GM12878 (cell line): ENCODE results near the gene ERC1. TPM values are rescaled to one million over a fixed set of nuclear protein-coding genes. Genes with fewer than 3 reads are reported as not detected.

ENCODE experiments used
- ATAC-seq: fragments of 200-7000 bp; cut with Tn5 transposase; 3 replicates; pipeline ENCODE4 v1.9.1; 2020; ENCODE audit warnings: mild to moderate bottlenecking, moderate library complexity
- BruUV-seq: library from RNA; stranded (reverse); fragments of 400-500 nt; replicated peaks from 2 replicates; lab custom pipeline; 2021; lab: Mats Ljungman, UMichigan
- CTCF ChIA-PET: fragments of 300-600 bp; sonication (Branson Sonifier 250); formaldehyde crosslinking; extraction: SDS; loops from one replicate; lab custom pipeline; 2021; ENCODE audit warnings: inconsistent platforms; lab: Yijun Ruan, JAX
- POLR2A ChIA-PET: fragments of 350-600 bp; formaldehyde crosslinking; extraction: SDS; loops from one replicate; lab custom pipeline; 2021; ENCODE audit warnings: inconsistent platforms; lab: Charles Lee
- RAD21 ChIA-PET: fragments of 300-600 bp; sonication (Branson Sonifier 250); formaldehyde crosslinking; loops from one replicate; lab custom pipeline; 2023; ENCODE audit warnings: antibody characterized with exemption; ENCODE audit not compliant: unreplicated experiment; lab: Charles Lee
- SMC1A ChIA-PET: fragments of 300-600 bp; sonication (Branson Sonifier 250); formaldehyde crosslinking; loops from one replicate; lab custom pipeline; 2023; ENCODE audit not compliant: unreplicated experiment, uncharacterized antibody; lab: Charles Lee
- DNase-seq: peaks from one replicate; pipeline ENCODE4 v3.0.0-alpha.2; 2011; ENCODE audit warnings: low read depth, low spot score
- FAIRE-seq: peaks from 3 replicates; lab custom pipeline; 2011; peaks lifted over from hg19 to GRCh38; lab: Jason Lieb, UNC
- H2AFZ ChIP-seq: 2 replicates; pipeline ENCODE4 v1.6.0; 2011; ENCODE audit warnings: low read depth, low read length, control low read depth; ENCODE audit not compliant: control insufficient read depth
- H3K27ac ChIP-seq: 2 replicates; pipeline ENCODE4 v1.5.1; 2011; ENCODE audit warnings: control low read depth; ENCODE audit not compliant: control insufficient read depth, insufficient read depth
- H3K27me3 ChIP-seq, 2 experiments: replicated peaks in 1 of 2; 2 replicates each; pipeline versions ENCODE4 v1.6.0 to v1.6.1; 2011; ENCODE audit warnings: low read length in 1 of 2; ENCODE audit not compliant: control insufficient read depth in 2 of 2, insufficient read depth in 2 of 2
- H3K36me3 ChIP-seq, 2 experiments: 2 replicates each; pipeline ENCODE4 v1.5.1; 2011; ENCODE audit warnings: low read length in 1 of 2; ENCODE audit not compliant: control insufficient read depth in 2 of 2, insufficient read depth in 2 of 2
- H3K4me1 ChIP-seq: 2 replicates; pipeline ENCODE4 v1.6.1; 2011; ENCODE audit warnings: mild to moderate bottlenecking, low read length, moderate library complexity, mixed read lengths; ENCODE audit not compliant: control insufficient read depth, insufficient read depth
- H3K4me2 ChIP-seq: 2 replicates; pipeline ENCODE4 v1.6.0; 2011; ENCODE audit warnings: control low read depth; ENCODE audit not compliant: control insufficient read depth, insufficient read depth
- H3K4me3 ChIP-seq: fragments of 200-600 bp; sonication (generic); 2 replicates; pipeline ENCODE4 v1.5.1; 2016
- H3K79me2 ChIP-seq: 2 replicates; pipeline ENCODE4 v1.6.0; 2011; ENCODE audit warnings: low read length; ENCODE audit not compliant: control insufficient read depth, insufficient read depth
- H3K9ac ChIP-seq: 2 replicates; pipeline ENCODE4 v1.8.0; 2011; ENCODE audit warnings: low read length, control low read depth, mixed read lengths; ENCODE audit not compliant: control insufficient read depth, insufficient read depth
- H3K9me3 ChIP-seq: replicated peaks from 3 replicates; pipeline ENCODE4 v1.5.1; 2011; ENCODE audit warnings: mild to moderate bottlenecking, low read length; ENCODE audit not compliant: control insufficient read depth, insufficient read depth
- H4K20me1 ChIP-seq: 2 replicates; pipeline ENCODE4 v1.6.0; 2011; ENCODE audit not compliant: control insufficient read depth, insufficient read depth
- CREM ChIP-seq: IDR thresholded peaks from 2 replicates; pipeline ENCODE4 v1.6.1; 2014; ENCODE audit warnings: antibody characterized with exemption, low read depth
- EED ChIP-seq: sonication (generic); IDR thresholded peaks from 2 replicates; pipeline ENCODE4 v1.6.1; 2016; ENCODE audit warnings: antibody characterized with exemption, low read depth
- EGR1 ChIP-seq, 2 experiments: IDR thresholded peaks; 1 replicate in 1 of 2; 2 replicates in 1 of 2; pipeline ENCODE4 v1.6.1; 2011 to 2012; ENCODE audit warnings: low read depth in 2 of 2, low read length in 2 of 2, borderline replicate concordance in 1 of 2, mild to moderate bottlenecking in 1 of 2, moderate library complexity in 1 of 2
- ELK1 ChIP-seq: IDR thresholded peaks from 2 replicates; pipeline ENCODE4 v1.6.1; 2012; ENCODE audit warnings: low read depth, low read length, improper control_type of control experiment
- NKRF ChIP-seq: fragments of 450-650 bp; conservative IDR thresholded peaks from 2 replicates; pipeline ENCODE4 v1.6.1; 2017; ENCODE audit warnings: mild to moderate bottlenecking, moderate library complexity
- PML ChIP-seq: IDR thresholded peaks from 2 replicates; pipeline ENCODE4 v1.6.1; 2012; ENCODE audit warnings: low read length, inconsistent platforms
- POU2F2 ChIP-seq: IDR thresholded peaks from 3 replicates; pipeline ENCODE4 v1.6.1; 2011; ENCODE audit warnings: low read depth, mild to moderate bottlenecking, low read length, borderline replicate concordance
- PRDM15 ChIP-seq: fragments of 450-650 bp; formaldehyde crosslinking; IDR thresholded peaks from 2 replicates; pipeline ENCODE4 v1.4.0; 2020; ENCODE audit warnings: mild to moderate bottlenecking, moderate library complexity
- RB1 ChIP-seq: fragments of 450-650 bp; formaldehyde crosslinking; IDR thresholded peaks from 2 replicates; pipeline ENCODE4 v1.6.1; 2017; ENCODE audit warnings: mild to moderate bottlenecking, borderline replicate concordance
- YY1 ChIP-seq: IDR thresholded peaks from 2 replicates; pipeline ENCODE4 v1.6.1; 2011; ENCODE audit warnings: low read depth, mild to moderate bottlenecking, low read length
- WGBS: methylation state at CpG from one replicate; pipeline ENCODE4 v1.1.6; 2016; ENCODE audit warnings: low lambda C conversion rate; ENCODE audit not compliant: insufficient replicate concordance, insufficient coverage; ENCODE audit errors: missing lambda C conversion rate; 5-methylcytosine and 5-hydroxymethylcytosine counted together
- in situ Hi-C: fragments of 300-500 bp; cut with MboI; formaldehyde crosslinking; loops from 9 replicates; pipeline ENCODE4 v1.14.3; 2018; ENCODE audit warnings: mixed read lengths
- intact Hi-C: fragments of 100-400 bp; cut with micrococcal nuclease; formaldehyde crosslinking; loops from one replicate; pipeline ENCODE4 v1.14.2; 2022; ENCODE audit not compliant: unreplicated experiment
- polyA plus RNA-seq, 11 experiments: library from polyadenylated mRNA; depleted of rRNA in 4 of 11; unstranded in 6 of 11; stranded (reverse) in 5 of 11; fragments of >200 nt; fragmentation: Nextera tagmentation in 4 of 11; fragmentation: Illumina TruSeq in 1 of 11; extraction: Ambion mirVana in 4 of 11; extraction: Trizol in 1 of 11; gene quantifications; 1 replicate in 1 of 11; 2 replicates in 10 of 11; pipeline versions ENCODE4 v1.2.1 to v1.2.3, GENCODE V29; 2011 to 2016; ENCODE audit warnings: inconsistent platforms in 2 of 11, missing spikeins in 2 of 11, low read depth in 1 of 11
- total RNA-seq, 4 experiments: library from RNA; depleted of rRNA in 3 of 4; stranded (reverse); fragments of >200 nt in 3 of 4; fragmentation: Illumina TruSeq in 1 of 4; extraction: Trizol in 1 of 4; gene quantifications; 2 replicates each; pipeline versions ENCODE4 v1.2.1 to v1.2.3, GENCODE V29; 2013 to 2021
- TF ChIP-seq, protein P1 (sequence below): fragments of 450-650 bp; IDR thresholded peaks from 2 replicates; pipeline ENCODE4 v1.6.1; 2017; ENCODE audit warnings: antibody characterized with exemption, mild to moderate bottlenecking, moderate library complexity
- TF ChIP-seq, protein P2 (sequence below): fragments of 450-650 bp; IDR thresholded peaks from 2 replicates; pipeline ENCODE4 v1.6.1; 2017; ENCODE audit warnings: low read depth, mild to moderate bottlenecking, moderate library complexity

Gene ERC1
- total and polyA plus RNA-seq, 10 of the 15 experiments (the other 5 are each of a cell fraction or from before 2014, with no cell fraction given) = 0.75 to 8.0 (median 5.0) TPM

- FAIRE-seq (no peak), ATAC-seq (no peak), DNase-seq (no peak)
- Histone ChIP-seq H3K4me1 (no peaks in the 10 kb centered on the region), H3K27ac (no peak overlapping the region), H3K9ac (no peak overlapping the region), H3K4me3 (no peak overlapping the region), H2AFZ (no peak overlapping the region), H3K27me3 (no peaks in the 10 kb centered on the region), H3K9me3 (no peaks in the 10 kb centered on the region), H3K4me2 (no peak overlapping the region), H3K36me3 (no peaks in the 10 kb centered on the region), H3K79me2 (no peaks in the 10 kb centered on the region), H4K20me1 (no peaks in the 10 kb centered on the region)
- 40% methylated on average over 6 of the region's 6 CpGs for WGBS
- ChIA-PET SMC1A (interaction anchor here (1.9 to 2.0 kb wide), 2 partner anchors 45 to 95 kb away, joined by 4 to 10 read pairs; no protein-coding TSS in a partner anchor), CTCF (interaction anchor here (0.9 to 2.3 kb wide), 3 partner anchors 23 to 95 kb away, joined by 4 to 14 read pairs (median 4); no protein-coding TSS in a partner anchor), RAD21 (interaction anchor here (0.6 to 2.8 kb wide), 2 partner anchors 95 to 321 kb away, joined by 3 to 12 read pairs; no protein-coding TSS in a partner anchor), POLR2A (interaction anchor here (0.5 kb wide), 1 partner anchor 139 kb away, joined by 4 read pairs; no protein-coding TSS in a partner anchor)
- no TSS peak for BruUV-seq
- in situ Hi-C loops (no loop called here), intact Hi-C loops (no loop called here)
- TF ChIP-seq NKRF = no peak
- TF ChIP-seq ELK1 = no peak
- no peak for TF ChIP-seq RB1
- no peak for TF ChIP-seq EED
- TF ChIP-seq CREM = no peak
- TF ChIP-seq PML = no peak
- TF ChIP-seq, protein P1, sequence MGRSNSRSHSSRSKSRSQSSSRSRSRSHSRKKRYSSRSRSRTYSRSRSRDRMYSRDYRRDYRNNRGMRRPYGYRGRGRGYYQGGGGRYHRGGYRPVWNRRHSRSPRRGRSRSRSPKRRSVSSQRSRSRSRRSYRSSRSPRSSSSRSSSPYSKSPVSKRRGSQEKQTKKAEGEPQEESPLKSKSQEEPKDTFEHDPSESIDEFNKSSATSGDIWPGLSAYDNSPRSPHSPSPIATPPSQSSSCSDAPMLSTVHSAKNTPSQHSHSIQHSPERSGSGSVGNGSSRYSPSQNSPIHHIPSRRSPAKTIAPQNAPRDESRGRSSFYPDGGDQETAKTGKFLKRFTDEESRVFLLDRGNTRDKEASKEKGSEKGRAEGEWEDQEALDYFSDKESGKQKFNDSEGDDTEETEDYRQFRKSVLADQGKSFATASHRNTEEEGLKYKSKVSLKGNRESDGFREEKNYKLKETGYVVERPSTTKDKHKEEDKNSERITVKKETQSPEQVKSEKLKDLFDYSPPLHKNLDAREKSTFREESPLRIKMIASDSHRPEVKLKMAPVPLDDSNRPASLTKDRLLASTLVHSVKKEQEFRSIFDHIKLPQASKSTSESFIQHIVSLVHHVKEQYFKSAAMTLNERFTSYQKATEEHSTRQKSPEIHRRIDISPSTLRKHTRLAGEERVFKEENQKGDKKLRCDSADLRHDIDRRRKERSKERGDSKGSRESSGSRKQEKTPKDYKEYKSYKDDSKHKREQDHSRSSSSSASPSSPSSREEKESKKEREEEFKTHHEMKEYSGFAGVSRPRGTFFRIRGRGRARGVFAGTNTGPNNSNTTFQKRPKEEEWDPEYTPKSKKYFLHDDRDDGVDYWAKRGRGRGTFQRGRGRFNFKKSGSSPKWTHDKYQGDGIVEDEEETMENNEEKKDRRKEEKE = no peak
- no peak for TF ChIP-seq PRDM15 (CRISPR knock-in tag)
- no peak for TF ChIP-seq POU2F2
- TF ChIP-seq YY1 = no peak
- no peak for TF ChIP-seq EGR1 (IDR thresholded peaks at IDR 0.05; ENCODE audit: borderline replicate concordance in 1 of 2, low read depth in 2 of 2, low read length in 2 of 2)
- TF ChIP-seq, protein P2, sequence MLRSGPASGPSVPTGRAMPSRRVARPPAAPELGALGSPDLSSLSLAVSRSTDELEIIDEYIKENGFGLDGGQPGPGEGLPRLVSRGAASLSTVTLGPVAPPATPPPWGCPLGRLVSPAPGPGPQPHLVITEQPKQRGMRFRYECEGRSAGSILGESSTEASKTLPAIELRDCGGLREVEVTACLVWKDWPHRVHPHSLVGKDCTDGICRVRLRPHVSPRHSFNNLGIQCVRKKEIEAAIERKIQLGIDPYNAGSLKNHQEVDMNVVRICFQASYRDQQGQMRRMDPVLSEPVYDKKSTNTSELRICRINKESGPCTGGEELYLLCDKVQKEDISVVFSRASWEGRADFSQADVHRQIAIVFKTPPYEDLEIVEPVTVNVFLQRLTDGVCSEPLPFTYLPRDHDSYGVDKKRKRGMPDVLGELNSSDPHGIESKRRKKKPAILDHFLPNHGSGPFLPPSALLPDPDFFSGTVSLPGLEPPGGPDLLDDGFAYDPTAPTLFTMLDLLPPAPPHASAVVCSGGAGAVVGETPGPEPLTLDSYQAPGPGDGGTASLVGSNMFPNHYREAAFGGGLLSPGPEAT = no peak
Observed at GRCh38 chr12:1213205-1213604, 222.2 kb downstream of the ERC1 start.
